Measurements from ENCODE around the gene COBL.

The COBL gene

GRCh38 chr7:51263631-51264484 lies 52.8 kb downstream of the COBL start:
- no peak for TF ChIP-seq CTCF (IDR thresholded peaks at IDR 0.05; ENCODE audit: insufficient read depth, low read depth, low read length, missing control alignments)
- DNase-seq (ENCODE audit: low read depth): peak; percentile 49

GRCh38 chr7:51262796-51263531 lies 53.6 kb downstream of the COBL start:
- DNase-seq (ENCODE audit: low read depth): no peak
- TF ChIP-seq CTCF (IDR thresholded peaks at IDR 0.05; ENCODE audit: insufficient read depth, low read depth, low read length, missing control alignments): no peak
- H3K4me3 ChIP-seq (ENCODE audit: low read length): no peak overlapping the region

More at GRCh38 chr7:51263631-51264484, 52.8 kb downstream of the COBL start:
- H3K4me3 ChIP-seq (ENCODE audit: low read length): peak overlapping the region; percentile 7

- H3K4me3 ChIP-seq (ENCODE audit: low read length): no peak overlapping the region
- TF ChIP-seq CTCF (IDR thresholded peaks at IDR 0.05; ENCODE audit: insufficient read depth, low read depth, low read length, missing control alignments): no peak
- DNase-seq (ENCODE audit: low read depth): no peak
Observed at GRCh38 chr7:51261950-51262795, 54.4 kb downstream of the COBL start.

- no peak for DNase-seq (ENCODE audit: low read depth)
- TF ChIP-seq CTCF (IDR thresholded peaks at IDR 0.05; ENCODE audit: insufficient read depth, low read depth, low read length, missing control alignments): no peak
- no peak overlapping the region for H3K4me3 ChIP-seq (ENCODE audit: low read length)
Observed at GRCh38 chr7:51261117-51261835, 55.3 kb downstream of the COBL start.

GRCh38 chr7:51260516-51260915 lies 56.1 kb downstream of the COBL start:
- no peak overlapping the region for H3K4me3 ChIP-seq (ENCODE audit: low read length)
- no peak for DNase-seq (ENCODE audit: low read depth)
- no peak for TF ChIP-seq CTCF (IDR thresholded peaks at IDR 0.05; ENCODE audit: insufficient read depth, low read depth, low read length, missing control alignments)

- TF ChIP-seq CTCF (IDR thresholded peaks at IDR 0.05; ENCODE audit: insufficient read depth, low read depth, low read length, missing control alignments): no peak
- H3K4me3 ChIP-seq (ENCODE audit: low read length): no peak overlapping the region
- no peak for DNase-seq (ENCODE audit: low read depth)
Observed at GRCh38 chr7:51259766-51260165, 56.8 kb downstream of the COBL start.
